GM10266 (cell line): Measurements from ENCODE around the gene PIGS.

ENCODE experiments used
- DNase-seq: peaks from one replicate; pipeline ENCODE4 v3.0.0; 2012; ENCODE audit errors: extremely low spot score
- TF ChIP-seq, protein P1 (sequence below): IDR thresholded peaks from 2 replicates; pipeline ENCODE4 v1.5.1; 2012; ENCODE audit warnings: mild to moderate bottlenecking, low read depth; ENCODE audit not compliant: control insufficient read depth, insufficient read depth; ENCODE audit errors: missing control alignments

The PIGS gene

DNA sequence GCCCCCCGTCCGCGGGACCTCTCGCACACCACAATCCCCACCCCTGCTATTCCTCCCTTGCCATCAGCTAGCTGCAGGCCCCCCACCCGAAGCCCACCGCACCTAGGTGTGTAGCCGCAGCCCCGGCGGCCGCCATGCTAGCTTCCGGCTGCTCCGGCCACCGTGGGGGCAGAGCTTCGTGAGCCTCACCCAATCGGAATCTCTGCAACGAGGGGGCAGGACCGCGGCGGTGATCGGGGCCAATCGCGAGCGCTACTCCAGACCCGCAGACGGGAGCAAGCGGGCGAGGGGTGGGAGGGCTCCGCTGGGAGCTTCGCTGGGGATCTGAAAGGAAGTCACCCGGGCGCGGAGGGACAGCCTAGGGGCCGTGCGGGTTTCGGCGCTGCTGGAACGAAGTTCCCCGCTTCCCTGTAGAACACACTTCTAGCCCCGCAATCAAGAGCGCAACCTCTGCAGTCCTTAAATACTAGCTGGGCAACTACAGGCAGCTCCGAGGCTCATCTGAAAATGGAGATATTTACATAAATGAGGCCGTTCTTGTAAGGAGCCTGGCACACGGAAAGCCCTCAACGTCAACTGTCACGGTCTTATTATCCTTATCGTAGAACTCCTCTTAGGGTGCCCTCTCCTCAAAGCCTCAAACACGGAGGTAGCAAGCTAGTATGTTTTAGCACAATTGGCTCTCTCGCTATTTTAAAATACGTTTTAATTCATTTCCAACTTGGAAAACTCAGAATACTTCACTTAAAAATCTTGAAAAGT is at the start of gene PIGS:
PIGS (minus strand) TSS at position 164 of the 762 bp plus-strand sequence; CDS start at position 136, 28 bp downstream.
- TF ChIP-seq, protein P1, sequence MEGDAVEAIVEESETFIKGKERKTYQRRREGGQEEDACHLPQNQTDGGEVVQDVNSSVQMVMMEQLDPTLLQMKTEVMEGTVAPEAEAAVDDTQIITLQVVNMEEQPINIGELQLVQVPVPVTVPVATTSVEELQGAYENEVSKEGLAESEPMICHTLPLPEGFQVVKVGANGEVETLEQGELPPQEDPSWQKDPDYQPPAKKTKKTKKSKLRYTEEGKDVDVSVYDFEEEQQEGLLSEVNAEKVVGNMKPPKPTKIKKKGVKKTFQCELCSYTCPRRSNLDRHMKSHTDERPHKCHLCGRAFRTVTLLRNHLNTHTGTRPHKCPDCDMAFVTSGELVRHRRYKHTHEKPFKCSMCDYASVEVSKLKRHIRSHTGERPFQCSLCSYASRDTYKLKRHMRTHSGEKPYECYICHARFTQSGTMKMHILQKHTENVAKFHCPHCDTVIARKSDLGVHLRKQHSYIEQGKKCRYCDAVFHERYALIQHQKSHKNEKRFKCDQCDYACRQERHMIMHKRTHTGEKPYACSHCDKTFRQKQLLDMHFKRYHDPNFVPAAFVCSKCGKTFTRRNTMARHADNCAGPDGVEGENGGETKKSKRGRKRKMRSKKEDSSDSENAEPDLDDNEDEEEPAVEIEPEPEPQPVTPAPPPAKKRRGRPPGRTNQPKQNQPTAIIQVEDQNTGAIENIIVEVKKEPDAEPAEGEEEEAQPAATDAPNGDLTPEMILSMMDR, result no peak

DNA sequence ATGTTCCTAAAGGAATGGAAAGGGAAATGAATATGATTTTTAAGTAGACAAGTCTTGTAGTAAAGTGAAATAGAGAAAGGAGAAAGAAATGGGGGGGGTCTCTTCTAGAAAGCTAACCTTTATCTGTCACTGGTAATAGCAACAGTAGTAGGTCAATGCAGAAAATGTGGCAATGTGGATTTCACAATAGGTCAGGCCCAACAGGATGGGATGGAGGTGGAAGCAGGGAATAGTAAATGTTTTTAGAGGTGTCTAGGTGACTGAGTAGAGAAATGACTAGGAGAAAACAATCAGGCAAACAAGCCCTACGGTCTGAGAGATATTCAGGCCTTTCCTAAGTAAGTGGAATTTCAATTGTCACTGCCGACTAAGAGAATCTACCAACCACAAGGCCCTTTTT is 48.7 kb upstream of the PIGS start:
- TF ChIP-seq, protein P1, result no peak
- DNase-seq, result no peak

More for the DNA sequence above, at the start of gene PIGS:
- DNase-seq, result peak; percentile 90

DNA sequence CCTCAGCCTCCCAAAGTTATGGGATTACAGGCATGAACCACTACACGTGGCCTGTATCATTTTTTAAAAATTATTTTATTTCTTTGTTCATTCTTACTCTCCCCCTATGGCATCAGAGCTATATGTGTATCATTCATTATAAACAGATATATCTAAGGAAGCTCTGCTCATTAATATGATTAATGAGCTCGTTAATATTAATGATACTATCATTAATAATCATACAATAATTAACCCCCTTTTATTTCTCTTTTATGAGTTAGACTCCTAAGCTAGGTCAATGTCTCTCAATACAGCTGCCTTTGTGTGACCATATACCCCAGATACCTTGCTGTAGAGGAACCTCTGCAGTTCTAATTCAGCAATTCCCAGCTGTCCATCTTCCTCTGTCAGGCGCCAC is 47.1 kb upstream of the PIGS start:
- TF ChIP-seq, protein P1, result no peak
- DNase-seq, result no peak

DNA sequence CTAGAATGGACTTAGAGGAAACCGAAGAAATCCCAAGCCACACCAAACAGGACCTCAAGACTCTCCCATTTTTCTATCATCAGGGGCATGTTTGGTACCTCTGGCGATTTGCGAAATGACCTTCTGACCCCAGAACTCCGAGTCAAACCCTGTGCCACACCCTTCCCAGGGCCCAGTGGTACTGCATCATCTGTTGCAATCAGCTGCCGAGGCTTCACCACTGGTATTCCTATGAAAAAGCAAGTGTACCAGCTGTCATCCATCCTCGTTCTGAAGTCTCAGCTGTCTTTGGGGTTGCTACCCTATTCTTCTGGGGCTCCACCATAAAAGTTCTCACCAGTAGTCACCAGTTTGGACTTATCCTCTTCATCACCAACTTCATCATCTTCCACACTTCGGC is 45.0 kb upstream of the PIGS start:
- TF ChIP-seq, protein P1, result no peak

GRCh38 chr17:28615260-28615940 is 44.1 kb upstream of the PIGS start:
- TF ChIP-seq, protein P1, result no peak
- DNase-seq, result no peak

More for the DNA sequence above, 45.0 kb upstream of the PIGS start:
- DNase-seq, result no peak

GRCh38 chr17:28613931-28614381 is 42.6 kb upstream of the PIGS start, which contains the start of gene RSKR:
Gene RSKR (minus strand): TSS chr17:28614185. CDS start chr17:28614161, 24 bp downstream.
- no peak for DNase-seq
- TF ChIP-seq, protein P1, result no peak
